Mesenteric fat pad (tissue), 1 donor: ENCODE results near the gene PUM1. TPM values are rescaled to one million over a fixed set of nuclear protein-coding genes. Genes with fewer than 3 reads are reported as not detected.

ENCODE experiments used
- DNase-seq: peaks from one replicate; pipeline ENCODE4 v3.0.0-alpha.2; 2020; ENCODE audit warnings: low spot score
- total RNA-seq: library from RNA; stranded (reverse); fragmentation: NEBNext Ultra II Directional; extraction: Animal tissue kit (Norgen Biotek cat#: 25700); gene quantifications from one replicate; pipeline ENCODE4 v1.2.1, GENCODE V29; 2021
- donor health status: DM: yes; HTN: yes; CAD: no.

PUM1 gene
- total RNA-seq, 1 donor from 2014 or later: 114 TPM

GRCh38 chr1:30895944-30896660 lies 169.4 kb downstream of the PUM1 start:
- DNase-seq: no peak

DNA sequence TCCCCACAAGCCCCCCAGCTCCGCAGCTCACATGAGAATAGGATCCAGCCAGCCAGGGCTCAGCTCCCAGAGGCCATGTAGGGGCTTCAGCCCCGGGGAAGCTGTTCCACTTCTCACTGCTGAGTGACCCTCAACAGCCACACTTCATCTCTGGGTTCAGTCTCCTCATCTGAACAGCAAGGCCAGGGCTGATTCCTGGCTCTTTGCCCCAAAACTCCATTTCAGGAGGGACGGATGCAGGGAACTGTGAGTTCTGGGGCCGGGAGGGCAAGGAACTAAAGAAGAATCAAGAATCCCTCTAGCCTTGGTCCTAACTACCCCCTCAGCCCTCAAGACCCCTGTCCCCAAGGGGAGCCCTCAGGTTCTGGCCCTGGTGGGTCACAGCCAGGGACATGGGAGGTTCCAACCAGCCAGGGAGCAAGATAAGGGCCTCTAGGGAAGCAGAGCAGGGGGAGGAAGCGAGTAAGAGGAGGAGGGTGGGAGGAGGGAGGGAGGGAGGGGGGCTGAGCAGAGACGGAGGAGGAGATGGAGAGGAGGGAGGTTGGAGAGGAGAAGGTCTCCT lies 170.1 kb downstream of the PUM1 start:
- DNase-seq: no peak

DNA sequence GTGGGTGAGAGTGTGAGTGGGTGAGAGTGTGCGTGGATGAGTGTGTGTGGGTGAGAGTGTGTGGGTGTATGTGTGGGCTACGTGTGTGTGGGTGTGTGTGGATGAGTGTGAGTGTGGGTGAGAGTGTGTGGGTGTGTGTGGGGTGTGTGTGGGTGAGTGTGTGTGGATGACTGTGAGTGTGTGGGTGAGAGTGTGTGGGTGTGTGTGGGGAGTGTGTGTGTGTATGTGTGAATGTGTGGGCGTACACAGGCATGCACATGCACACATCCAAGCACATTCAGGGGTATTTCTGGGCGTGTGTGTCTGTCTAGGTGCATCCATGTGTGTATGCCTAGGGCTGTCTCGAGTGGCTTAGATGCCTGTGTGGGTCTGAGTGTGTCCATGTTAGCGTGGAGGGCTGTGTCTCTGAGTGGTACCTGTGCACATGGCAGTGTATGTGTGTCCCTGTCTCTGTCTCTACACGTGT lies 171.0 kb downstream of the PUM1 start:
- no peak for DNase-seq

DNA sequence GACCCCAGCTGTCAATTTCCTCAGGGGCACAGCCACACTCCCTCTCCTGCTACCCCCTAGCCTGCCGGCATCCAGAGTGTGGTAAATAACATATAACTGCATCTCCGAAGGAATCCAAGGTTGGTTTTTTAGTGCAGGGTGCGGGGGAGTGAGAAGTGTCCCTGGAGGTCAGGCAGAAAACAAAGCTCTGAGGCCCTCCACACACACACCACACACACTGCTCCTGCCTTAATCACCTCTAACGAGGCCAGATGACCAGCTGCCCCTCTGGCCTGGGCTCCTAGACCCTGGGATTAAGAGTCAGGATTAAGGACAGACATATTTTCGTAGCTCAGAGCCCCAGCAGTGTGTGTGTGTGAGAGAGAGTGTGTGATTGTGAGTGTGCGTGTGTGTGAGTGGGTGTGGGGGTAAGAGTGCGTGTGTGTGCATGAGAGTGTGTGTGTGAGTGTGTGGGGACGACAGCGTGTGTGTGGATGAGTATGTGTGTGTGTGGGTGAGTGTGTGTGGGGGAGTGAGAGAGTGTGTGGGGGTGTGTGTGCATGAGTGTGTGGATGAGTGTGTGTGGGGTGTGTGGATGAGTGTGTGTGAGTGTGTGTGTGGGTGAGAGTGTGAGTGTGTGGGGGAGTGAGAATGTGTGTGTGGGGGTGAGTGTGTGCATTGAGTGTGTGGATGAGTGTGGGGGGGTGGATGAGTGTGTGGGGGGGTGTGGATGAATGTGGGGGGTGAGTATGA lies 171.6 kb downstream of the PUM1 start:
- no peak for DNase-seq

- DNase-seq: no peak
These were observed 172.8 kb downstream of the PUM1 start for GRCh38 chr1:30892671-30893073.

- no peak for DNase-seq
These were observed 174.3 kb downstream of the PUM1 start for GRCh38 chr1:30891227-30891552.

GRCh38 chr1:30890502-30891226 lies 174.9 kb downstream of the PUM1 start:
- no peak for DNase-seq

GRCh38 chr1:30889511-30889910 lies 176.0 kb downstream of the PUM1 start:
- DNase-seq: no peak

GRCh38 chr1:30888975-30889374 lies 176.5 kb downstream of the PUM1 start:
- DNase-seq: no peak

DNA sequence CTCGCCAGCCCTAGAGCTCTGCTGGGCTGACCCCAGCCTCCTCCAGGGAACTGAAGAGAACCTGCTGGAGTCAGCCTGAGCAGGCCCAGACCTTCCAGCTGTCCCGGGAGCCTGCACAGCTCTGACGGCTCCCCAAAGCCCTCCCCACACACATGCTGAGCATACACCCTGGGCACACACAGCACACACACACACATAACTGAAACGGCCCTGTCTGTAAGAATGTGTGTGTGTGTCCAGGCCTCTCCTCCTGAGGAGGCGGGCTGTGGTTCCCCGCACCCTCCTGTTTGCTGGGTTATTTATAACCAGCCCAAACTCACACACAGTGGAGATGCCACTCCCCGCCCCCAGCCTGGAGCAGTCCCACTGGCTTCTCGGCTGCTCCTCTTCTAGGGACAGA lies 177.1 kb downstream of the PUM1 start:
- no peak for DNase-seq

DNA sequence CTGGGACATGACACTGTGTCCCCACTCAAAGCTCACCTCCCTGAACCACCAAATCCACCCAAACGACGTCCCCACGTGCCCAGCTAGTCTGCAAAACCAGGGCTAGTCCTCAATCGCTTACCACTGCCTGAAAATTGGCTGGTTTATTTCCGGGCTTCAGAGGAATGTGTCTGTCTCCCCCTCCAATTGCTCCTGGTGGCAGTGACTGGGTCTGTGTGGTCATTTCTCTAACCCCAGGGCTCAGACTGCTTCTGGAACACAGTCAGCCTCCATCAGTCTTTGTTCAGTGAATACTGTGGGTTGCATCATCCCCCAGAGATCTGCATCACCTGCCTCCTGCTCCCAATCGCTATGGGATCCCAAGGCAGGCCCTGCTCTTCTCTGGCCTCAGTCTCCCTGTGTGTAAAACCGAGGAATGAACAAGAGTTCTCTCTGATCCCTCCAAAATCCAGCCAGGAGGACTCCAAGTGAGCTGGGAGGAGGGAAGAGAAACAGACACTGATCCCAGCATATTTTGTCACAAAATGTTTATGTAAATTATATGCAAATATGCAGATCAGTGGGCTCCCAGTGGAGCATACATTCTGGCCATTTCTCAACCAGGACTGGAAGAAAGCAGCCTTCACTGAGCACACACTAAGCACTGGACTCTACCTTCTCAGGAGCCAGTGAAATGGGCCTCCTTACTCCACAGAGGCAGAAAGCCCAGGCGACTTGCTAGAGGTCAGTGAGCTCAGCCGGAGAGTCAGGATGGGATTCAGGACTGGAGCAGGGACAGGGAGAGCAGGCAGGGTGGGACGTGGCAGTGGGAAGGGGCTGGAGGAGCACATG lies 177.8 kb downstream of the PUM1 start:
- DNase-seq: no peak

- no peak for DNase-seq
These were observed 178.6 kb downstream of the PUM1 start for GRCh38 chr1:30886710-30887428.

DNA sequence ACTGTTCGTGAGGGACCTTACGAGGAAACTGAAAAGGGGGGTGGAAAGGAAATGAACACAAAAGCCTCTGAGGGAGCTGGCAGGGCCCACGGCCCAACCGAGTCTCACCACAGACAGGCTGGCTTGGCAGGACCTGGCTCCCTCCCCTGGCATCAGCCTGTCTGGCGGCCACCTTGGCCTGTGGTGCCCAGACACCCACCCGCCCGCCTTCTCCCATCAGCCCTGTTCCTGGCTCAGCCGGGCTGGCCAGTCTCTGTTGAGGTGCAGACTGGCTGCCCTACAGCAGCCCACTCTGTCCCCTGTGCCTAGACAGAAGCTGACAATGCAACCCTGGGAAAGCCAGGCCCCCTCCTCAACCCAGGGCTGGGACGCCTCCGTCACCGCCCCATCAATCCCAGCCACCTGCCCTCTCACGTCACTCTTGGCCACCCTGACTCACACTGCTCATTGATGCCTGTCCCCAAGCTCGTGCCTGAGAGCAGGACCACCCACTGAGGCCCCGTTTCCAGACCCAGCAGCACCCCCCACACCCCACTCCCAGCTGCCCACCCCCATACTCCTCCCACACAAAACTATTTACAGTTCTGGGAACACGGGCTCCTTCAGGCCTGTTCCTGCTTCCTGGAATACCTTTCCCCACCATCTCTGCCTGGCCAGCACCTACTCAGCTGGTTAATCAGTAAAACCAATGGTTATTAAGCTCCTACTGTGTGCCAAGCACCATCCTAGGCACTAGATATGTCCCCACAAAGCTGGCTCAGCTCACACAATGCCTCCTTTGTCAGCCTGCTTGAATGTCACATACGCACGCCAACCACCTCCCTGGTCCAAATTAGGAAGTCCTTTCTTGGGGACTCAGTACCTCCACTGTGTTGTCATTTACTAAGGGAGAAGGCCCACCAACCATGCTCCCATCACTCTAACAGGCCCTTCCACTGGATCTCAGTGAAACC lies 179.7 kb downstream of the PUM1 start:
- DNase-seq: no peak

DNA sequence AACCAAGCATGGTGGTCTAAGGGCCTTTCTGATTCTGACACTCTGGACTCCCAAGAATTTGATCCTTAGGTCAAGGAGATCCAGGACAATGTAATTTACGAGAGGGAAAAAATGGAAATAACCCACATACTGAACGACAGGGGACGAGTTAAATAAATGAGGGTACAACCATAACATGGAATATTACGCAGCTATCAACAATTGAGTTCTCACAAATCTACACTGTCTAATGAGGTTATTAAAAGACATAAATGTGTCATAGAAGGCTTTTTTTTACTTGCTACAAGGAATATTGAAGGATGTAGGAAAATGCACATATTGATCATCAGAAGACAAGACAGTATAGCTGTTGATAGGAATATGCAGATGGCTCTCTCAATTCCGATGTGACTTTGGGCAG lies 180.8 kb downstream of the PUM1 start:
- DNase-seq: no peak

- no peak for DNase-seq
These were observed 181.9 kb downstream of the PUM1 start for GRCh38 chr1:30883389-30884172.

DNA sequence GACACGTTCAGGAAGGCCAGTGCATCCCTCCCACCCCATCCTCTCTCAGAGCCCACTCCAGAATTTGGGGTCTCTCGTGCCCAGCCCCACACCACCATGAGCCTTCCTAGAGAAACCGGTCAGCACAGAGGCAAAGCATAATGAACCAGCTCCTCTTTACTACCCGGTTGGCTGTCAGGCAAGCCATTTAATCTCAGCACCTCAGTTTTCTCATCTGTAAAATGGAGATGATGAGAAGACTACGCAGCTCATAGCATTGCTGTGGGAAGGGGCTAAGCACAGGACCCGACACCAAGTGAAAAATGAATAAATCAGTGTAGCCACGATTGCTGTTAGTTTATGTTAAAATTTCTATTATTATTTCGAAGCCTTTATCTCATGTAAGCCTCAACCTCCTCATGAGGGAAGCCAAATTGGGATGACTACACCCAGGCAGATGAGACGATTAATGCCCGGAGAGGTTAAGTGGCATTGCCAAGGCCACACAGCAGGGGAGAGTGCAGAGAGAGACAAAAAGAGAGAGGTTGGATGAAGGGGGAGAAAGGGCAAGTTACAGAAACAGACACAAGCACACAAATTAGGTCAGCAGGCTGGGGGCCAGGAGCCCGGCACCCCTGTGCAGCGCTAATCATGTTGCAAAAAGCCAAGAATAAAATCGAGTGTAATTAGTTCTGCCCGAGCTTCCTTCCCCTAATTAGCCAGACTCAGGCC lies 182.7 kb downstream of the PUM1 start:
- no peak for DNase-seq
